ENCODE results near the gene LRP4.

LRP4 gene

DNA sequence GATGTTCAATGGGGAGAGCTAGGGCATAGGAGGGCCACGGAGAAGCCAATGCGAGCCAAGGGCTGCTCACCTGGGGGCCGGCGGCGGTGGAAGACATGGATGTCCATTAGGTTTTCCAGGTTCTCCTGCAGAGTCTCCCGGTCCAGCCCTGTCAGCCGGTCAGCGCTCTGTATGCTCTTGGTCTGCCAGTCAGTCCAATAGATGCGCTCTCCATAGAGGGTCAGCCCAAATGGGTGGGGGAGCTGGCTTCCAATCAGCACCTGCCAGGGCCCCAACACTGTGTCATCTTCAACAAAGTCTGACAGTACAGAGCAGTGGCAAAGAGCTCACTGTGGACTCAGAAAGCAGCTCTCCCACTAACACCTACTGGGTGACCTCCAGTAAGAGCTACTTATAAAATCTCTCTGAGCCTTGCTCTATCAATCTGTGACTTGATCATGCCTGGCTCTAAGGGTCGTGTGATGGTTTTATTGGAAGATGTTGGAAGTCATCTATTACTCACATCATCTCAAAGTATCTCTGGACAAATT, 39.2 kb downstream of the LRP4 start:
- no peak overlapping the region for H3K4me3 Mint-ChIP-seq
- H3K36me3 Mint-ChIP-seq (ENCODE audit: insufficient read depth) = no peaks in the 10 kb centered on the region
- H3K9me3 Mint-ChIP-seq = no peaks in the 10 kb centered on the region
- no peak for ATAC-seq (replicated peaks; ENCODE audit: extremely low read depth, poor library complexity, severe bottlenecking)
- peaks cover 34% of the 10 kb centered on the region for H3K27me3 Mint-ChIP-seq
- no peak overlapping the region for H3K27ac Mint-ChIP-seq (ENCODE audit: low read depth)
- no peak for DNase-seq (ENCODE audit: low spot score in 2 of 2)
- no peaks in the 10 kb centered on the region for H3K4me1 Mint-ChIP-seq

DNA sequence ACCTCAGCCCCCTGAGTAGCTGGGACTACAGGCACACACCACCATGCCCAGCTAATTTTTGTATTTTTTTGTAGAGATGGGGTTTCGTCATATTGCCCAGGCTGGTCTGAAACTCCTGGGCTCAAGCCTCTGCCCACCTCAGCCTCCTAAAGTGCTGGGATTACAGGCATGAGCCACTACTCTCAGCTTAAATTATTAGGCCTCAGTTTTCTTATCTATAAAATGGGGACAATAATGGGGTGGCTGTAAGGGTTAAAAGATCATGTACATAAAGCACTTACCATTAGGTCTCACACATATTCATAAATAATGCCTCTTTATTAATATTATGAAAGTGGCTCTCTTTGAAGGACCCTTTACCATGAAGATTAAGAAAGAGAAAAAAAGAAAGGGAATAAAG, 40.8 kb downstream of the LRP4 start:
- H3K4me1 Mint-ChIP-seq = no peaks in the 10 kb centered on the region
- H3K27ac Mint-ChIP-seq (ENCODE audit: low read depth) = no peak overlapping the region
- H3K9me3 Mint-ChIP-seq = no peaks in the 10 kb centered on the region
- H3K4me3 Mint-ChIP-seq = no peak overlapping the region
- ATAC-seq (replicated peaks; ENCODE audit: extremely low read depth, poor library complexity, severe bottlenecking) = no peak
- peaks cover 29% of the 10 kb centered on the region for H3K27me3 Mint-ChIP-seq
- DNase-seq (ENCODE audit: low spot score in 2 of 2) = no peak
- H3K36me3 Mint-ChIP-seq (ENCODE audit: insufficient read depth) = peaks cover 1% of the 10 kb centered on the region

DNA sequence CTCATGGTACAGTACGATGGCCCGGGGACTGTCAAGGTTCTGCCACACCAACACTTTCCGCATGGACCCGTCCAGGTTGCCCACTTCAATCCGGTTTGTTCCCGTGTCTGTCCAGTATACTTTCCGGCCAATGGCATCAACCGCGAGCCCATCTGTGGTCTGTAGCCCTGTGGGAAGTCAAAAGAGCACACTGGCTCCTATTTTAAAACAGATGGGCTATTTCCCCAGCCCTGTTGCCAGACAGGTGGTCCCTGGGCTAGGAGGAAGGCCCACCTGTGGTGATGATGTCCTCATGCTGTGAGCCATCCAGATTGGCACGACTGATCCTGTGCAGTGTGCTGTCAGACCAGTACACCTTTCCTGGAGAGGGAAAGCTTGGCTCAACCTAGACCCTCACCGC, 41.9 kb downstream of the LRP4 start:
- Mint-ChIP-seq H3K9me3 (no peaks in the 10 kb centered on the region), H3K4me3 (no peak overlapping the region), H3K36me3 (ENCODE audit: insufficient read depth) (peaks cover 1% of the 10 kb centered on the region), H3K4me1 (no peaks in the 10 kb centered on the region), H3K27me3 (peaks cover 29% of the 10 kb centered on the region), H3K27ac (ENCODE audit: low read depth) (no peak overlapping the region)
- no peak for DNase-seq (ENCODE audit: low spot score in 2 of 2)
- no peak for ATAC-seq (replicated peaks; ENCODE audit: extremely low read depth, poor library complexity, severe bottlenecking)

DNA sequence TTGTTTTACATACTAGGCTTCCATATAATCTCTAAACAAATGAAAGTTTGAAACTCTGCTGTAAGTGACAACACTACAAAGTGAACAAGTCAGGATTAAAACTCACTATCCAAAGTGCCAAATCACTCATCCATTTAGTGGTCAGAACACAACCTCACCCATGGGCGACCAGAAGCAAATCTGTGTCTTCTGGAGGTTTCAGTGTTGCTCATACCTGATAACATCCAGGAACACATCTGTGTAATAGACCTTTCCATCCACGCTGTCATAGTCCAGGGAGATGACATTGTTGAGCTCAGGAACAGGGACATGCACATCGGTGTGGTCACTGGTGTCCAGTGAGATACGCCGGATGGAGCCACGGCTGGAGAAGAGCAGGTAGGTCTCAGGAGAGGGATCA, 43.8 kb downstream of the LRP4 start:
- no peak overlapping the region for H3K4me3 Mint-ChIP-seq
- ATAC-seq (replicated peaks; ENCODE audit: extremely low read depth, poor library complexity, severe bottlenecking) = no peak
- no peaks in the 10 kb centered on the region for H3K9me3 Mint-ChIP-seq

DNA sequence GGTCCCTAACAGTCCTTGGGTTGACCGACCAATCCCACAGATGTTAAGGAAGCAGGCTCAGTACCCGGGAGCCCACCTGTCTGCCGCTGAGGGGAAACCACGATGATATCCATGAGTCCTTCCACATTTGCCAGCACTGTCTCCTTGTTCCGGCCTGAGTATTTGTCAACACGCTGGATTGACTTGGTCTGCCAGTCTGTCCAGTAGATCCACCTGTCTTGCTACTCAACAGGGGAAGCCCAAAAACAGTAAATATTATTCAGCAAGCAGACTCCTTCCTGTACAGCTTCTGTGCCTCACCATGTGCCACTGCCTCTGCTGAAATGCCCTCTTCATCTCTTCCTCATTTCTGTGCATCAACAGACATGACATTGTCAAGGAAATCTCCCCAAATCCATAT, 49.4 kb downstream of the LRP4 start:
- Mint-ChIP-seq H3K9me3 (no peaks in the 10 kb centered on the region), H3K4me1 (no peaks in the 10 kb centered on the region), H3K36me3 (ENCODE audit: insufficient read depth) (peaks cover 1% of the 10 kb centered on the region), H3K27me3 (peaks cover 23% of the 10 kb centered on the region), H3K27ac (ENCODE audit: low read depth) (no peak overlapping the region), H3K4me3 (no peak overlapping the region)
- DNase-seq (ENCODE audit: low spot score in 2 of 2) (no peak), ATAC-seq (replicated peaks; ENCODE audit: extremely low read depth, poor library complexity, severe bottlenecking) (no peak)

More for the DNA sequence above, 43.8 kb downstream of the LRP4 start:
- no peaks in the 10 kb centered on the region for H3K4me1 Mint-ChIP-seq
- peaks cover 32% of the 10 kb centered on the region for H3K27me3 Mint-ChIP-seq
- peaks cover 1% of the 10 kb centered on the region for H3K36me3 Mint-ChIP-seq (ENCODE audit: insufficient read depth)
- no peak overlapping the region for H3K27ac Mint-ChIP-seq (ENCODE audit: low read depth)
- DNase-seq (ENCODE audit: low spot score in 2 of 2) = no peak

DNA sequence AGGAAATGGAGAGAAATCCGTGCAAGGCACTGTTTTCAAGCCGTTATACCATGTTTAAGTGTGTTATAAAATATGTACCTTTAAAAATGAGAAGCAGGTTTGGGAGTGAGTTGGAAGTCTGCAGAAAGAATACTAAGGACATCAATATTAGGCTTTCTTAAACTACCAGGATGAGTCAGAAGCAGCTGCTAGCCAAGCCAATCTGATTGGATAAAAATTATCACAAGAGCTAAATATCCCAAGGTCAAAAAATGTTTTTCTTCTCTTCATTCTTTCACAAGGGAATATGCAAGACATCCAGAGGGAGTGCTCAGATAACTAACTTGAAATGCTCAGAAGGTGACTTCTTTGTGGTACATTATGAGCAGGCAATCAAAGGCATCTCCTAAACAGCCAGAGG, 53.0 kb downstream of the LRP4 start:
- Mint-ChIP-seq H3K27ac (ENCODE audit: low read depth) (no peak overlapping the region), H3K4me1 (no peaks in the 10 kb centered on the region), H3K27me3 (peaks cover 9% of the 10 kb centered on the region), H3K36me3 (ENCODE audit: insufficient read depth) (no peaks in the 10 kb centered on the region), H3K9me3 (no peaks in the 10 kb centered on the region), H3K4me3 (no peak overlapping the region)
- ATAC-seq (replicated peaks; ENCODE audit: extremely low read depth, poor library complexity, severe bottlenecking) (no peak), DNase-seq (ENCODE audit: low spot score in 2 of 2) (no peak)

DNA sequence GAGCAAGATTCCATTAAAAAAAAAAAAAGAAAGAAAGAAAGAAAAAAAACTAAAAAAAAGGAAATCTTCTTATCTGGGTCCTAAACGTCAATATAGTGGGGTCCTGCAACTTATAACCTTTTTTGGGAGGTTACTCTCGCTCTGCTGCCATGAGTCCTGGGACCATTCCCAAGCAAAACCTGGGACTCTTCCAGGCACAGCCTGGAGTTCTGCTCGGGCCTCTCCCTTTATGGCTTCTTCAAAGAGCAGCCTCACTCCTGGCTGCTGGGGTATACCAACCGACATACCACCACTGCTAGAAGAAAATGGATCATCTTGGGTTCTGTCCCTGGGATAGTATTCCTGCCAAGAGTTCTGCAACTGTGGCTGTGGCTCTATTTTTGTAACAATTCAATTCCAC, 58.1 kb downstream of the LRP4 start:
- Mint-ChIP-seq H3K9me3 (no peaks in the 10 kb centered on the region), H3K27me3 (peaks cover 25% of the 10 kb centered on the region), H3K36me3 (ENCODE audit: insufficient read depth) (no peaks in the 10 kb centered on the region), H3K27ac (ENCODE audit: low read depth) (no peak overlapping the region), H3K4me3 (no peak overlapping the region), H3K4me1 (no peaks in the 10 kb centered on the region)
- ATAC-seq (replicated peaks; ENCODE audit: extremely low read depth, poor library complexity, severe bottlenecking) = no peak
- DNase-seq (ENCODE audit: low spot score in 2 of 2) = no peak

DNA sequence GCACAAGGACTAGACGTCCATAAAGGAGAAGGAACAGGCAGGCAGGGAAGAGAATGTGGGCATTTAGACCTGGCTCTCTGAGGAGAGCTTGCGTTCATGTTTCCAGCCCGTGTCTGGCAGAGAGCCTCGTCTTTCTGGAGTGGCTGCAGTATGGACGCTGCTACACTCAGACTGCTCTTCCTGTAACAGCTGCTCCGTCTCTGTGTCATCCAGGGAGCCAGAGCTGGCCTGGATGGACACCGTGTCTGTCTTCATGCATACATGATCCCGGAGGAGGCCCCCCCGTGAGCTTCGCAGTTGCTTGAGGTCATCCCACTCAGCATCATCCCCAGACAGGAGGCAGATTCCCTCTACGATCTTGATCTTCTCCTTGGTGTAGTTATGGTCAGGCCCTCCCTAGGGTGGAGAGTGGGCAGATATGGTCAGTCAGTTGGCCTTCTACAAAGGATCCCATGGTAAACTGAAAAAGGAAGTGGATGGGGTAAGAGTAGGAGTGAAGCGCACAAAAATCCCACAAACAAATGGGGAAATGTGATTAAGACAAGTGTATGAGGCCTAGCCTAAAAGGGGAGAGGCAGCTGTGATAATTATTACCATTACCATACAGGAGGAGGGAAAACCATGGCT, 59.3 kb downstream of the LRP4 start:
- H3K36me3 Mint-ChIP-seq (ENCODE audit: insufficient read depth) = no peaks in the 10 kb centered on the region
- ATAC-seq (replicated peaks; ENCODE audit: extremely low read depth, poor library complexity, severe bottlenecking) = no peak
- H3K4me3 Mint-ChIP-seq = no peak overlapping the region
- no peaks in the 10 kb centered on the region for H3K4me1 Mint-ChIP-seq
- H3K9me3 Mint-ChIP-seq = no peaks in the 10 kb centered on the region
- no peak overlapping the region for H3K27ac Mint-ChIP-seq (ENCODE audit: low read depth)
- peaks cover 25% of the 10 kb centered on the region for H3K27me3 Mint-ChIP-seq
- DNase-seq (ENCODE audit: low spot score in 2 of 2) = no peak

DNA sequence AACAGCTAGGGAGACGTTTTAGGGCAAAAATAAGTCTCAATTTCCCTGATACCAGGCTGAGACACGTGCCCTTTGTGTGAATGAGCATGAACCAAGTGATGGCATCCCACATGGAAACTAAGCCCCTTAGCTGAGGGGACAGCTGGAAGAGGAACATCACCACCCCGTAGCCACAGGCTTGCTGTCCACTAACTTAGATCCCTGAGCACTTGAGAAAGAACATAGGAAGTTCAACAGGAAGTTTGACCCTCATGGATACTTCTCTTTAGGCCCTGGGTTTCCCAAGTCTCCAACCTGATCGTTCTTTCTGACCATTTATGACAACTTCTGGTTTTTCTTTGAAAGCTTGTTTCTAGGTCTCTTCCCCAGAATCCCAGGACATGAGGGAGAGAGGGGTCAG, 60.7 kb downstream of the LRP4 start:
- DNase-seq (ENCODE audit: low spot score in 2 of 2) (no peak), ATAC-seq (replicated peaks; ENCODE audit: extremely low read depth, poor library complexity, severe bottlenecking) (no peak)
- Mint-ChIP-seq H3K36me3 (ENCODE audit: insufficient read depth) (no peaks in the 10 kb centered on the region), H3K9me3 (no peaks in the 10 kb centered on the region), H3K4me3 (no peak overlapping the region), H3K27ac (ENCODE audit: low read depth) (no peak overlapping the region), H3K4me1 (no peaks in the 10 kb centered on the region), H3K27me3 (peaks cover 21% of the 10 kb centered on the region)

DNA sequence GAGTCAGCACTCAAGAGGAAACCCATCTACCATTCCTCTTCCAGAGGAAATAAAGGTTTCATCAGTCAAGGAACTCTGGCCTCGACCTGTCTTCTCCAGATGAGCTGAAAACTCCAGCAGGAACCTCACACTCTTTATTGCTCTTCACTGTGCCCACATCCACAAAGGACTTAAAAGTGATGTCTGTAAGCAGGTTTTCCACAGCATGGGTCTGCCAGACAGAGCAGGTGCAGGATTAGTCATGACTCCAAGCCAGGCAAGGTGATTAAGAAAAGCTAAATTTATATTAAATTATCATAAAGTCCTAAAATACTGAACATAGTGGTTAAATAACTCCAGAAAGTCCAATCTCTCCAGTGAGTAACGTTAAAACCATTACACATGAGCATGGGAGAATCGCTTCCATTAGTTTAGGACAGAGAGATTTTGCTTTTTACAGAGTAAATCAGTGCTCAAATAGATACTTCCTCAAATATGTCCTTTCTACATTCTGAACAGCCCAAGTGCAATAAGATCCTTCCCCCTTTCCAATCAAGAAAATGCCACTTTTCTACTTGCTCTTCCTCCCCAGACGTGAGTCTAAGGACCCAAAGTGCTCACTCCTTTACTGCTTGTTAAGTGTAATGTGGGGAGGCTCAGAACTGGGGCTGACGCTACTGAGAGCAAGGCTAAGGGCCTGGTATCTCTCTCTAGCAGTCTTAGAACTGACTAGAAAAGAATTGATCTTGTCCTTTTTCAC, 61.6 kb downstream of the LRP4 start:
- Mint-ChIP-seq H3K27ac (ENCODE audit: low read depth) (no peak overlapping the region), H3K4me3 (no peak overlapping the region), H3K36me3 (ENCODE audit: insufficient read depth) (no peaks in the 10 kb centered on the region), H3K4me1 (no peaks in the 10 kb centered on the region), H3K27me3 (peaks cover 16% of the 10 kb centered on the region), H3K9me3 (no peaks in the 10 kb centered on the region)
- no peak for ATAC-seq (replicated peaks; ENCODE audit: extremely low read depth, poor library complexity, severe bottlenecking)
- DNase-seq (ENCODE audit: low spot score in 2 of 2) = no peak

DNA sequence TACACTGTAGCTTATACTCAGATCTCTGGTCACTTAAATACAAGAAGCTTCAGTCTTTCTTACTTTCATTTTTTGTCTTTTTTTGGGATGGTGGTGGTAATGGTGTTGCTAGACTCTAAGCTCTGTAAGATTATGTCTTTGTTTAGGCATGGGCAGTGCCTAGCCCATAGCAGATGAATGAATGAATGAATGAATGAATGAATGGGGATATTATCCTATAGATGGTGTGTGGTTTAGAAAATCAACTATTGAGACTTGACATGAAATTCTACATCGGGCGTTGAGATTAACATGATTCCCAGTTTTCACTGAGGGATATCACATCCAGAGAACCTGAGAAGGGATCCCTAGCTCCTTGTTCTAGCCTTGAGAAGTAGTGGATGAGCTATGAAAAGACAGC, 62.5 kb downstream of the LRP4 start:
- no peaks in the 10 kb centered on the region for H3K36me3 Mint-ChIP-seq (ENCODE audit: insufficient read depth)
- H3K4me1 Mint-ChIP-seq = no peaks in the 10 kb centered on the region
- no peak for DNase-seq (ENCODE audit: low spot score in 2 of 2)
- peaks cover 16% of the 10 kb centered on the region for H3K27me3 Mint-ChIP-seq
- no peak overlapping the region for H3K27ac Mint-ChIP-seq (ENCODE audit: low read depth)
- H3K9me3 Mint-ChIP-seq = no peaks in the 10 kb centered on the region
- H3K4me3 Mint-ChIP-seq = no peak overlapping the region
- no peak for ATAC-seq (replicated peaks; ENCODE audit: extremely low read depth, poor library complexity, severe bottlenecking)

DNA sequence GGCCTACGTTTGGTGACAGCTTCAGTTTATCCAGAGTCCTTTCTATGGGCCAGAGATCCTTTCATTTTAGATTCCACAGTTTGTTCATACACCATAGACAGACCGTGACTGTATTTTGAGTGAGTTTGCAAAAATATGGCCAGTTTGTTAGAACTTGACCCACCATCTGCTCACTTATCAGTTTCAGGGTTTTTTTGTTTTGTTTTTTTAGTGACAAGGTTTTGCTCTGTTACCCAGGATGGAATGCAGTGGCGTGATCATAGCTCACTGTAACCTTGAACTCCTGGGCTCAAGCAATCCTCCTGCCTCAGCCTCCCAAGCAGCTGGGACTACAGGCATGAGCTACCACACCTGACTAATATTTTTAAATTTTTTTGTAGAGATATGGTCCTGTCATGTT, 63.2 kb downstream of the LRP4 start:
- ATAC-seq (replicated peaks; ENCODE audit: extremely low read depth, poor library complexity, severe bottlenecking) = no peak
- no peak overlapping the region for H3K4me3 Mint-ChIP-seq
- no peaks in the 10 kb centered on the region for H3K4me1 Mint-ChIP-seq
- H3K27me3 Mint-ChIP-seq = peaks cover 16% of the 10 kb centered on the region
- no peaks in the 10 kb centered on the region for H3K9me3 Mint-ChIP-seq
- no peak for DNase-seq (ENCODE audit: low spot score in 2 of 2)
- H3K36me3 Mint-ChIP-seq (ENCODE audit: insufficient read depth) = no peaks in the 10 kb centered on the region
- no peak overlapping the region for H3K27ac Mint-ChIP-seq (ENCODE audit: low read depth)

DNA sequence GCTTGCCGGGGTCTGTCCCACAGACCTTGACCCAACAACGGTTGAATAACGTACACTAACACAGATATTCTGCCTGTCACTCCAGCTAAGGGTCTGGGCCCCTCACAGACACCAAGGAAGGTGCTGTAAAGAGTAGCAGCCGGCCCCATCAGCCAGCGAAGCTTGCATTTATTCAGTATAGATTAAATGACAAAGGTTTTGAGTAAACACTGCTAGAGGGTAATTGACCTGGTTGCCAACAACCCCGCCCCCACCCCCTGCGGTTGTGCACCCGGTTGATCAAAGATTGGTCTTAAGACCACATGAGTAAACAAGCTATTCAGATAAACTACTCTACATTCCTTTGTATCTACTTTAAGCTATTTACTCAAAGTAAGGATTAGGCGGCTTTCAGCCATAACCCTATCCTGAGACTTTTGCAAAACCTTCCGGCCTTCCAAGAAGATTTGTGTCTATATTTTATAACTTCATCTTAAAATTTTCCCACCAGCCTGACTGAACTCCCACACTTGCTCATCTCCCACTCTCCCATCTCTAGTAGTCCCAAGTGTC, 67.4 kb downstream of the LRP4 start:
- H3K27ac Mint-ChIP-seq (ENCODE audit: low read depth) = no peak overlapping the region

More for the DNA sequence above, 67.4 kb downstream of the LRP4 start:
- Mint-ChIP-seq H3K4me1 (peaks cover 6% of the 10 kb centered on the region), H3K9me3 (no peaks in the 10 kb centered on the region), H3K4me3 (no peak overlapping the region), H3K27me3 (no peaks in the 10 kb centered on the region), H3K36me3 (ENCODE audit: insufficient read depth) (peaks cover 5% of the 10 kb centered on the region)
- no peak for DNase-seq (ENCODE audit: low spot score in 2 of 2)
- no peak for ATAC-seq (replicated peaks; ENCODE audit: extremely low read depth, poor library complexity, severe bottlenecking)

All from central memory CD8-positive, alpha-beta T cell (primary cell).